Measurements from ENCODE around the gene CDC42.

Gene CDC42

GRCh38 chr1:22132517-22133235 is 80.2 kb downstream of the CDC42 start:
- DNase-seq, result no peak

GRCh38 chr1:22133247-22133930 is 80.9 kb downstream of the CDC42 start:
- no peak for DNase-seq

GRCh38 chr1:22133931-22134324 is 81.4 kb downstream of the CDC42 start:
- DNase-seq, result no peak

- DNase-seq, result no peak
Measured at GRCh38 chr1:22137004-22137720, 84.7 kb downstream of the CDC42 start.

- DNase-seq, result peak; percentile 82
Measured at GRCh38 chr1:22139066-22139594, 86.6 kb downstream of the CDC42 start.

- DNase-seq, result no peak
Measured at GRCh38 chr1:22139817-22140216, 87.3 kb downstream of the CDC42 start.

All from NCI-H1105 (cell line).